PC-9 (cell line): ENCODE results near the gene AGBL3. TPM values are rescaled to one million over a fixed set of nuclear protein-coding genes. Genes with fewer than 3 reads are reported as not detected.

Experiments
- BruUV-seq: library from RNA; stranded (reverse); fragments of 400-500 nt; replicated peaks from 2 replicates; lab custom pipeline; 2021; lab: Mats Ljungman, UMichigan
- CTCF ChIA-PET: fragments of 300-600 bp; sonication (Branson Sonifier 250); formaldehyde crosslinking; loops from one replicate; lab custom pipeline; 2022; ENCODE audit warnings: antibody characterized with exemption; lab: Charles Lee
- POLR2A ChIA-PET: fragments of 300-600 bp; sonication (Branson Sonifier 250); formaldehyde crosslinking; loops from one replicate; lab custom pipeline; 2022; ENCODE audit warnings: antibody characterized with exemption; ENCODE audit not compliant: unreplicated experiment; lab: Charles Lee
- DNase-seq, 2 experiments: peaks; one replicate each; pipeline versions ENCODE4 v3.0.0 to v3.0.0-alpha.2; 2015 to 2022; ENCODE audit warnings: mixed read lengths in 1 of 2
- H2AFZ ChIP-seq: fragments of 200-600 bp; sonication (generic); 2 replicates; pipeline ENCODE4 v1.8.1; 2017; ENCODE audit warnings: antibody characterized with exemption
- H3F3A ChIP-seq: fragments of 200-600 bp; sonication (generic); 2 replicates; pipeline ENCODE4 v1.8.1; 2017; ENCODE audit warnings: antibody characterized with exemption, mild to moderate bottlenecking, low read depth; ENCODE audit not compliant: insufficient read depth
- H3K27ac ChIP-seq: fragments of 200-600 bp; sonication (generic); 2 replicates; pipeline ENCODE4 v1.6.1; 2016; ENCODE audit warnings: mixed run types
- H3K27me3 ChIP-seq: fragments of 200-600 bp; sonication (generic); 2 replicates; pipeline ENCODE4 v1.6.1; 2016; ENCODE audit warnings: low read depth, mixed run types; ENCODE audit not compliant: insufficient read depth
- H3K36me3 ChIP-seq: fragments of 200-600 bp; sonication (generic); 2 replicates; pipeline ENCODE4 v1.6.1; 2016; ENCODE audit warnings: low read depth, mixed run types
- H3K4me1 ChIP-seq: fragments of 200-600 bp; sonication (generic); replicated peaks from 2 replicates; pipeline ENCODE4 v1.6.1; 2016; ENCODE audit warnings: mixed run types; ENCODE audit not compliant: insufficient read depth
- H3K4me2 ChIP-seq: fragments of 200-600 bp; sonication (generic); 2 replicates; pipeline ENCODE4 v1.6.1; 2017; ENCODE audit warnings: mixed run types
- H3K4me3 ChIP-seq: fragments of 200-600 bp; sonication (generic); 2 replicates; pipeline ENCODE4 v1.6.1; 2016; ENCODE audit warnings: mixed run types
- H3K79me2 ChIP-seq: fragments of 200-600 bp; sonication (generic); 2 replicates; pipeline ENCODE4 v1.6.1; 2017; ENCODE audit warnings: low read depth, mixed run types
- H3K9me2 ChIP-seq: fragments of 200-600 bp; sonication (generic); 2 replicates; pipeline ENCODE4 v1.8.1; 2017; ENCODE audit warnings: mild to moderate bottlenecking; ENCODE audit not compliant: insufficient read depth
- H3K9me3 ChIP-seq: fragments of 200-600 bp; sonication (generic); 2 replicates; pipeline ENCODE4 v1.8.1; 2016; ENCODE audit warnings: low read depth; ENCODE audit not compliant: insufficient read depth
- H4K20me1 ChIP-seq: fragments of 200-600 bp; sonication (generic); 2 replicates; pipeline ENCODE4 v1.8.1; 2017; ENCODE audit not compliant: insufficient read depth
- EZH2 ChIP-seq: fragments of 200-600 bp; sonication (generic); IDR thresholded peaks from 2 replicates; pipeline ENCODE4 v1.8.0; 2017; ENCODE audit warnings: antibody characterized with exemption, low read depth
- intact Hi-C: fragments of 100-400 bp; cut with micrococcal nuclease; formaldehyde crosslinking; loops from one replicate; pipeline ENCODE4 v1.10.0; 2022; ENCODE audit not compliant: unreplicated experiment
- total RNA-seq: library from RNA; stranded (reverse); gene quantifications from 2 replicates; pipeline ENCODE4 v1.2.3, GENCODE V29; 2021
- TF ChIP-seq, protein P1 (sequence below): fragments of 200-600 bp; sonication (generic); conservative IDR thresholded peaks from 2 replicates; pipeline ENCODE4 v1.6.1; 2017; ENCODE audit warnings: mixed run types, antibody characterized with exemption, mild to moderate bottlenecking, moderate library complexity

AGBL3 gene
- total RNA-seq, 1 experiment from 2014 or later, result 3.2 TPM

DNA sequence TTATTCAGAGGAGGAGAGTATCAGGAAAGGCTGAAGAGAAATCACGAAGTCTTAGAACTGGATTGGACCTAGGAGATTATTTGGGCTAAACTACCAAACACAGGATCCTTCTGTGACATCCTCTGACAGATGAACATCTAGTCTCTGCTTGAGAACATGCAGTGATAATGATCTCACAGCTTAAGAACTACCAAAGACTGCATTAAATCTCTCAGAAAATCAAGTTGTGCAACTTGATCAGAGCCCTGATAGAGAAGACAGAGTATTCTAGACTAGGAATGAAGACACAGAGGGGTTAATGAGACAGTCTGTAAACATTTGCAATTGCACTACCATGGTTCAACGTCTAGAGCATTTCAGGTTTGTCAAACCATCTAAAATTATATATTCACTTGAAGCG lies 37.1 kb upstream of the AGBL3 start:
- CTCF ChIA-PET, result interaction anchor here (1.0 kb wide), 1 partner anchor 259 kb away, joined by 4 read pairs; no protein-coding TSS in a partner anchor
- H3K4me2 ChIP-seq, result peak overlapping the region; percentile 41
- H3K27me3 ChIP-seq, result no peaks in the 10 kb centered on the region
- peaks cover 10% of the 10 kb centered on the region for H3K4me1 ChIP-seq
- DNase-seq, result no peak
- 0 out of 2 replicates have a peak, but pooled peaks cover 5% of the 10 kb centered on the region for H3F3A ChIP-seq
- TF ChIP-seq, protein P1, sequence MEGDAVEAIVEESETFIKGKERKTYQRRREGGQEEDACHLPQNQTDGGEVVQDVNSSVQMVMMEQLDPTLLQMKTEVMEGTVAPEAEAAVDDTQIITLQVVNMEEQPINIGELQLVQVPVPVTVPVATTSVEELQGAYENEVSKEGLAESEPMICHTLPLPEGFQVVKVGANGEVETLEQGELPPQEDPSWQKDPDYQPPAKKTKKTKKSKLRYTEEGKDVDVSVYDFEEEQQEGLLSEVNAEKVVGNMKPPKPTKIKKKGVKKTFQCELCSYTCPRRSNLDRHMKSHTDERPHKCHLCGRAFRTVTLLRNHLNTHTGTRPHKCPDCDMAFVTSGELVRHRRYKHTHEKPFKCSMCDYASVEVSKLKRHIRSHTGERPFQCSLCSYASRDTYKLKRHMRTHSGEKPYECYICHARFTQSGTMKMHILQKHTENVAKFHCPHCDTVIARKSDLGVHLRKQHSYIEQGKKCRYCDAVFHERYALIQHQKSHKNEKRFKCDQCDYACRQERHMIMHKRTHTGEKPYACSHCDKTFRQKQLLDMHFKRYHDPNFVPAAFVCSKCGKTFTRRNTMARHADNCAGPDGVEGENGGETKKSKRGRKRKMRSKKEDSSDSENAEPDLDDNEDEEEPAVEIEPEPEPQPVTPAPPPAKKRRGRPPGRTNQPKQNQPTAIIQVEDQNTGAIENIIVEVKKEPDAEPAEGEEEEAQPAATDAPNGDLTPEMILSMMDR, result no peak
- TF ChIP-seq EZH2, result no peak
- intact Hi-C loops, result no loop called here
- peak overlapping the region; percentile 8; the same call in 1 of the 2 replicates for H3K27ac ChIP-seq
- no peaks in the 10 kb centered on the region for H4K20me1 ChIP-seq
- POLR2A ChIA-PET, result no interaction called here
- H3K9me3 ChIP-seq, result no peaks in the 10 kb centered on the region
- no peaks in the 10 kb centered on the region for H3K79me2 ChIP-seq
- no TSS peak for BruUV-seq
- no peak overlapping the region for H2AFZ ChIP-seq
- peaks cover 4% of the 10 kb centered on the region; the same call in 1 of the 2 replicates for H3K9me2 ChIP-seq
- no peak overlapping the region for H3K4me3 ChIP-seq
- no peaks in the 10 kb centered on the region for H3K36me3 ChIP-seq

DNA sequence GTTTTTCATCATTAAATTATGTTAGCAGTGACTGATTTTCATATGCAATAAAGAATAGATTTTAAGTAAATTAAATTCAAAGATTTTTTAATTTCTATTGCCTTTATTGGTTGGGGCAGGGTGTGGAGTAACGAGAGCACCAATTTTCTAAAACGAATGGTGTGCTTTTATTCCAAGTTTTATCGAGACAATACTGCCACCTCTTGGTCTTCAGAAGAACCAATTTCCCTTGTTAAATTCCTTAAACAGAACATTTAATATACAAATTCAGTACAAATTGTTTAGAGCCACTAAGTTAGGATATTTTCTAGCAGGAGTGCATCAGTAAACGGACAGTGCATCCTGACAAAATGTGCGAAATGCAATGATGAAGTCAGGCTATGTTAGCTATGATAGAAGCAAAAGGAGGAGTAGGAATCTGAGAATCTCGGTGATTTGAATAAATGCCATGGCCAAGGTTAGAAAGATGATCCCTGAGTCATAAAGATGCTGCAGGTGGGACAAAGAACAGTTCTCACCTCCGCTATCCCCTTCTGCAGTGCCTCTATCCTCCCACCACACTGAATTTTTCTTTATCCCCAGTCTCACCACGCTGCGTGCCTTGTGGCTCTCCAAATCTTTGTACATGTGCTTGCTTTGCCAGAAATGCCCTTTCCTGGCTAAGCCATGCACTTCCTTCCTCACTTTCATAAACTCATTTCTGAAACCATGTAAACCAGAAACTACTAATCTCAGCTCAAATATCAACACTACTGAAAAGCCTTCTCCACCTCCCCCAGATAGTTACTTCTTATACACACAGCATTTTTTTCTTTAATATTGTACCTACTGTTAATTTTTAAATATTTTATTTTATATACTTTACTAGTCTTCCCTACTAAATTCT lies 31.9 kb upstream of the AGBL3 start:
- TF ChIP-seq, protein P1, result peak; percentile 87
- TF ChIP-seq EZH2, result no peak
- ChIA-PET CTCF (interaction anchor here (0.6 to 1.0 kb wide), 3 partner anchors 56 to 231 kb away, joined by 3 read pairs; no protein-coding TSS in a partner anchor), POLR2A (no interaction called here)
- Histone ChIP-seq H3K4me3 (no peak overlapping the region), H3F3A (0 out of 2 replicates have a peak, but pooled peaks cover 5% of the 10 kb centered on the region), H3K27me3 (no peaks in the 10 kb centered on the region), H3K9me2 (no peaks in the 10 kb centered on the region), H3K27ac (no peak overlapping the region), H3K4me1 (no peaks in the 10 kb centered on the region), H3K79me2 (no peaks in the 10 kb centered on the region), H4K20me1 (no peaks in the 10 kb centered on the region), H3K9me3 (no peaks in the 10 kb centered on the region), H2AFZ (no peak overlapping the region), H3K4me2 (no peak overlapping the region), H3K36me3 (peaks cover 5% of the 10 kb centered on the region; the same call in 1 of the 2 replicates)
- intact Hi-C loops, result loop anchor here (1.0 kb wide), 3 partner anchors 267 to 522 kb away; no protein-coding TSS in a partner anchor
- BruUV-seq, result no TSS peak
- peak in 1 of 2 experiments; percentile 40 for DNase-seq

- intact Hi-C loops, result no loop called here
- H3K4me2 ChIP-seq, result no peak overlapping the region
- H3K27ac ChIP-seq, result no peak overlapping the region
- no peaks in the 10 kb centered on the region for H3K9me2 ChIP-seq
- no peaks in the 10 kb centered on the region for H4K20me1 ChIP-seq
- no peaks in the 10 kb centered on the region for H3K4me1 ChIP-seq
- H3K27me3 ChIP-seq, result no peaks in the 10 kb centered on the region
- H3K4me3 ChIP-seq, result no peak overlapping the region
- ChIA-PET POLR2A (interaction anchor here (0.7 kb wide), 1 partner anchor 10 kb away, joined by 3 read pairs; no protein-coding TSS in a partner anchor), CTCF (no interaction called here)
- BruUV-seq, result no TSS peak
- H3K9me3 ChIP-seq, result no peaks in the 10 kb centered on the region
- TF ChIP-seq, protein P1, result no peak
- TF ChIP-seq EZH2, result no peak
- H3F3A ChIP-seq, result 0 out of 2 replicates have a peak, but pooled peaks cover 5% of the 10 kb centered on the region
- peaks cover 5% of the 10 kb centered on the region; the same call in 1 of the 2 replicates for H3K36me3 ChIP-seq
- H3K79me2 ChIP-seq, result no peaks in the 10 kb centered on the region
- no peak overlapping the region for H2AFZ ChIP-seq
- DNase-seq, result no peak
These were observed 29.3 kb upstream of the AGBL3 start for GRCh38 chr7:134957005-134957404.
